ENCODE measurements around the gene LIN37.

The LIN37 gene

DNA sequence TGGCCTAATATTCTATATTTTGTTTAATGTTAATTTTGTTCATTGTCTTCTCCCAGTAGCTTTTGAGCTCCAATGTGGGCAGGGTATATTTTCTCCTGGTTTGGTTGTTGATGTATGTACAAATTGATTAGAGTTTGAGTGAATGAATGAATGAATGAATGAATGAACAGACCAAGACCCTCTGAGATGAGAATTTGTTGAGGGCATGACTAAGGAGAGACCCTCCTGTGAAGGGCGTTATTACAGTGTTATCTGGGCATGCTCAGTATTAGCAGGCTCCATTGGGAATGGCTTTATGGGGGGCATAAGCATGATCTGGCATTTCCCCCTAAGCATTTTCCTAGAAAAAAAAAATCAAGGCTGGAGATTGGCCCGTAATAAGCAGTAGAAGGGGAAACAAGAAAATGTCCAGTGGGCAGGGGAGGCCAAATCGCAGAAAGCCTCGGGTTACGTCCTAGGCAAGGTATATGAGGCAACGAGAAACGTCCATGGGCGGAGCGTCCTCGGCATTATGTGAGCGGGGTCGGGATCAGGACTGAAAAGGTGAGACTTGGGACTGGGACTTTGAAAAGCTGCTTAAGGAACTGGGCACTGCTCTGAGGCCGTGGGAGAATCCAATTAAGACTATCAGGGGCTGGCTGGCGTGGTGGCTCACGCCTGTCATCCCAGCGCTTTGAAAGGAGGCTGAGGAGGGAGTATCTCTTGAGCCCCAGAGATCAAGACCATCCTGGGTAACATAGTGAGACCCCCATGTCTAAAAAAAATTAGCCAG is 26.1 kb downstream of the LIN37 start:
- Histone ChIP-seq H3K36me3 (ENCODE audit: insufficient read depth, low read length) (no peaks in the 10 kb centered on the region), H3K9ac (ENCODE audit: low read length) (no peak overlapping the region), H3K4me1 (ENCODE audit: insufficient read depth, low read length) (peaks cover 18% of the 10 kb centered on the region), H3K9me3 (ENCODE audit: low read length) (no peaks in the 10 kb centered on the region), H3K4me3 (ENCODE audit: low read depth in 1 of 2, low read length in 2 of 2) (peak overlapping the region; percentile 30 to 61), H3K27me3 (ENCODE audit: control insufficient read depth in 1 of 2, insufficient read depth in 2 of 2, low read length in 2 of 2) (no peaks in the 10 kb centered on the region), H3K27ac (ENCODE audit: low read depth, low read length) (no peak overlapping the region)

DNA sequence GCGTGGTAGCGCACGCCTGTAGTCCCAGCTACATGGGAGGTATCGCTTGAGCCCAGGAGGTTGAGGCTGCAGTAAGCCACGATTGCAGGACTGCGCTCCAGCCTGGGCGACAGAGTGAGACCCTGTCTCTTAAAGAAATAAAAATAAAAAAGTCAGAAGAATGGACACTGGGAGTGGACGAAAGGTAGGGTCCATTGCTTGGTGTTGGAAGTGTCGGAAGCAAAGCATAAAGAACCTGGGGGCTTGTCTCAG is 26.6 kb downstream of the LIN37 start:
- Histone ChIP-seq H3K4me1 (ENCODE audit: insufficient read depth, low read length) (peaks cover 18% of the 10 kb centered on the region), H3K4me3 (ENCODE audit: low read depth in 1 of 2, low read length in 2 of 2) (peak overlapping the region; percentile 30 to 61), H3K9me3 (ENCODE audit: low read length) (no peaks in the 10 kb centered on the region), H3K27ac (ENCODE audit: low read depth, low read length) (no peak overlapping the region), H3K9ac (ENCODE audit: low read length) (no peak overlapping the region), H3K36me3 (ENCODE audit: insufficient read depth, low read length) (no peaks in the 10 kb centered on the region), H3K27me3 (ENCODE audit: control insufficient read depth in 1 of 2, insufficient read depth in 2 of 2, low read length in 2 of 2) (no peaks in the 10 kb centered on the region)

DNA sequence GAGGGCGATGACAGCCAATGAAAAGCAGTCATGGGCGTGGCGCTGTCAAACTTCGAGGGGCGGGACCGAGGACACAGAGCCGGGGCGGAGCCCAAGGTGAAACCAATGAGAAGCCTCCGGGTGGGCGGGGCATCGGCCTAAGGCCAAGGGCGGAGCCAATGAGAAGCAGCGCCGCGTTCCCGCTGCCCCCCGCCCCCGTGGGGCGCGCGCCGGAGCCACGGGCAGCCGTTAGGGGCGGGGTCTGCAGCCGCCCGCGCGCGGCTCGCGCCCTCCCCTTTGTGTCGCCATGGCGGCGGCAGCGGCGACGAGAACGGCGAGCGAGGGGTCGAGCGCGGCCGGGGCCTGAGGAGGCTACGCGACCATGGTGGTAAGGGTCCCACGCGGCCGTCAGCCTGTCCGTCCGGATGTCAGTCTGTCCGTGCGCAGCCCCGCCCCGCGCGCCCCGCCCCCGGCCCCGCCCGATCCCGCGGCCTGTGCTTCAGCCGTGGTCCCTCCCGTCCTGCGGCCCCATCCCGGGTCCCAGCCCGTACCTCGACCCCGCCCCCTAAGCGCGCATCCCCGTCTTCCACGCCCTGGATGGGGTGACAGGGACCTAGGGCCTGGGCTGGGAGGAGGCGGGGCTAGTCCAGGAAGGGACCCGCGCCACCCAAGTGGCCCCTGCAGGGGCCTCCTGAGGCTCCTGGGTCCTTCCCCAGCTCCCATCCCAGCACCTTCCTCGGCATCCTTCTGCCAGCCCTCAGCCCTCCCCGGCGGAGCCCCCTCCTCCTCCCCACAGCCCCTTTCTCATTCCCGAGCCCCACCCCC is 27.1 kb downstream of the LIN37 start, which contains the start of gene ARHGAP33:
Gene ARHGAP33, plus strand, starts transcription at position 267 of the 804 bp plus-strand sequence. Its CDS starts 95 bp downstream, at position 362.
- peaks cover 18% of the 10 kb centered on the region for H3K4me1 ChIP-seq (ENCODE audit: insufficient read depth, low read length)
- H3K9me3 ChIP-seq (ENCODE audit: low read length), result no peaks in the 10 kb centered on the region
- H3K27ac ChIP-seq (ENCODE audit: low read depth, low read length), result peak within 1 kb of the TSS; percentile 42
- H3K9ac ChIP-seq (ENCODE audit: low read length), result no peak within 1 kb of the TSS
- H3K27me3 ChIP-seq (ENCODE audit: control insufficient read depth in 1 of 2, insufficient read depth in 2 of 2, low read length in 2 of 2), result no peaks in the 10 kb centered on the region
- H3K4me3 ChIP-seq (ENCODE audit: low read depth in 1 of 2, low read length in 2 of 2), result peak within 1 kb of the TSS; percentile 61 to 70
- H3K36me3 ChIP-seq (ENCODE audit: insufficient read depth, low read length), result no peaks in the 10 kb centered on the region

DNA sequence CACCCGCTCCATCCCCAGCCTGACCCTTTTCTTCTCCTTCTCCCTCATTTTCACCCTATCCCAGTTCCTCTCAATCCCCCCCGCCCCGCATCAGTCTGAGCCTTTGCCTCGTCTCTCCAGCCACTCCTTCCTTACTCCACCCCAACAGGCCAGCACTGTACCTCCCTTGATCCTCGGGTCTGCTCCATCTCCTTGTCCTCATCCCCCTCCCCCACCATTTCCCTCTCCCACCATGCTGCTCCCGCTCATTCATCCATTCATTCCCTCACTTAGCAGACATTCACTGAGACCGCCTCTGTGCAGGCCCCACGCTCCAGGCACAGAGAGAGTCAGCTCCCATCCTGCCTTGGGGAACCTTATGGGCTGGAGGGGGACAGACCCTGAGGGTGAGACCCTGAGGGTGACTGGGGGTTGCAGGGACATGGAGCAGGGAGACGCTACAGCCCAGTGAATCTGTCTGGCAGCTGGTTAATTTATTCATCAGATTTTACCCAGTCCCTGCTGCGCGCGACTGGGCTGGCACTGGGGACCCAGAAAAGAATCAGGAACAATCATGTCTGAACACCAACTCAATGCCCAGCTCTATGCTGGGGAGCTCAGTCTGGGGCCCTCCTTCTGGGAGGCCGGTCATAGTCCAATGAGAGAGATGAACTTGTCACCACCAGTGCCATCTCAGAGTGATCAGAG is 27.9 kb downstream of the LIN37 start:
- Histone ChIP-seq H3K9me3 (ENCODE audit: low read length) (no peaks in the 10 kb centered on the region), H3K27me3 (ENCODE audit: control insufficient read depth in 1 of 2, insufficient read depth in 2 of 2, low read length in 2 of 2) (no peaks in the 10 kb centered on the region), H3K27ac (ENCODE audit: low read depth, low read length) (no peak overlapping the region), H3K4me3 (ENCODE audit: low read depth in 1 of 2, low read length in 2 of 2) (peak overlapping the region; percentile 61 to 70), H3K9ac (ENCODE audit: low read length) (no peak overlapping the region), H3K4me1 (ENCODE audit: insufficient read depth, low read length) (peaks cover 18% of the 10 kb centered on the region), H3K36me3 (ENCODE audit: insufficient read depth, low read length) (no peaks in the 10 kb centered on the region)

DNA sequence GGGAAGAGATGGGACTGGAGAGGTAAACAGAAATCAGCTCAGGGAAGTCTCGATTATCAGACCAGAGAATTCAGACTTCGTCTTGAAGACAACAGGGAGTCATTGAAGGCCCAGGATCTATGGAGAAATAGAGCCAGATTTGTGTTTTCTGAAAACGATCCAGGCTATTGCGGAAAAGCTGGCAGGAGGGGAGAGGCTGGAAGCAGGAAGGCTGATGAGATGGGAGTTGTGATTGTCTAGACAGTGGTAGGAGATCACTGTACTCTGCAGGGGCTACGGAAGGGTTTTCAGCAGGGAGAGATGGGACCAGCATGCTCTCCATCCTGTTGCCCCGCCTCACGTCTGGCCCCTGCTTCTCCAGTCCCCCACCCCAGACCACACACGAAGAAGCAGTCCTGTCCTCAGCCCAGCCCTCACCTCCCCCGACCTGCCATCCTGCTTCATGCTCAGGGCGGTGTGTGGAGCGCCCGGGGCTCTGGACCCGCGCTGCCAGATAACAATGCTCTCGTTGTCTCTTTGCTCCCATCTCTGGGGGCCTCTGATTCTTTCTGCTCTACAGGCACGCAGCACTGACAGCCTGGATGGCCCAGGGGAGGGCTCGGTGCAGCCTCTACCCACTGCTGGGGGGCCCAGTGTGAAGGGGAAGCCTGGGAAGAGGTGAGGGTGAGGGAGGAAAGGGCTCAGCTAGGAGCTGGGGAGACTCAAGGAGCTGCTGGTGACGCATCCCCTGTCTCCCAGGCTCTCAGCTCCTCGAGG is 28.9 kb downstream of the LIN37 start:
- no peak overlapping the region for H3K9ac ChIP-seq (ENCODE audit: low read length)
- H3K27ac ChIP-seq (ENCODE audit: low read depth, low read length), result no peak overlapping the region

DNA sequence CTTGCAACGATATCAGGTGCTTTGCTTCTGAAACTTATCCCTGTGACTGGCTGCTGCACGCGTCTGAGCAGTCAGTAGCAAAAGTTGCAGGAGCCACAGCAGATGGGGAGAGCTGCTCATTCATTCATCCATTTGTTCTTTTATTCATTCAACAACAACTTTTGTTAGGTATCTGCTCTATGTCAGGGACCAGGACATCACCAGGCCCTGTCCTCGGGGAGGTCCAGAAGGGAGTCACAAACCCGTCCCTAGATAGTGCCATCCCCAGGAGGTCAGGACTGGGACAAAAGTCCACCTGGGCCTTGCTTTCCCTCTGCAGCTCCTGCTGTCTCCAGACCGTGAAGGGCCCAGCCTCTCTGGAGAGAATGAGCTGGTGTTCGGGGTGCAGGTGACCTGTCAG is 29.6 kb downstream of the LIN37 start:
- Histone ChIP-seq H3K4me1 (ENCODE audit: insufficient read depth, low read length) (peaks cover 18% of the 10 kb centered on the region), H3K9me3 (ENCODE audit: low read length) (no peaks in the 10 kb centered on the region), H3K27ac (ENCODE audit: low read depth, low read length) (no peak overlapping the region), H3K36me3 (ENCODE audit: insufficient read depth, low read length) (no peaks in the 10 kb centered on the region), H3K4me3 (ENCODE audit: low read depth in 1 of 2, low read length in 2 of 2) (no peak overlapping the region), H3K27me3 (ENCODE audit: control insufficient read depth in 1 of 2, insufficient read depth in 2 of 2, low read length in 2 of 2) (no peaks in the 10 kb centered on the region), H3K9ac (ENCODE audit: low read length) (no peak overlapping the region)

More for the DNA sequence above, 28.9 kb downstream of the LIN37 start:
- no peaks in the 10 kb centered on the region for H3K27me3 ChIP-seq (ENCODE audit: control insufficient read depth in 1 of 2, insufficient read depth in 2 of 2, low read length in 2 of 2)
- no peak overlapping the region for H3K4me3 ChIP-seq (ENCODE audit: low read depth in 1 of 2, low read length in 2 of 2)
- H3K36me3 ChIP-seq (ENCODE audit: insufficient read depth, low read length), result no peaks in the 10 kb centered on the region
- peaks cover 18% of the 10 kb centered on the region for H3K4me1 ChIP-seq (ENCODE audit: insufficient read depth, low read length)
- H3K9me3 ChIP-seq (ENCODE audit: low read length), result no peaks in the 10 kb centered on the region

DNA sequence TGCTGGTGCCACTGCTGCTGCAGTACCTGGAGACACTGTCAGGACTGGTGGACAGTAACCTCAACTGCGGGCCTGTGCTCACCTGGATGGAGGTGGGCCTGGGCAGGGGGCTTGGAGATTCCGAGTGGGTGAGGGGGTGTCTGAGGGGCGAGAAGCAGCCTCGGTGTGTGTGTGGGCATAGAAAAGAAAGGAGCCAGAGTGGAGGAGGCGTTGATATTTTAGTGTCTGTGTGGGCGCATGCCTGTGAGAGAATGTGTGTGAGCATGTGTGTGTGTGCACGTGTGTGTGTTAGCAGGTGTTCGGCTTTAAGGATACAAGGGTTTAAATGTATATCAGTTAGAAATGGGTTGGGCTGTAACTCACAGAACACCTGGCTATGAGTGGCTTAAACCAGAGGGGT is 30.7 kb downstream of the LIN37 start:
- H3K36me3 ChIP-seq (ENCODE audit: insufficient read depth, low read length), result no peaks in the 10 kb centered on the region
- H3K9ac ChIP-seq (ENCODE audit: low read length), result no peak overlapping the region
- H3K27me3 ChIP-seq (ENCODE audit: control insufficient read depth in 1 of 2, insufficient read depth in 2 of 2, low read length in 2 of 2), result no peaks in the 10 kb centered on the region

DNA sequence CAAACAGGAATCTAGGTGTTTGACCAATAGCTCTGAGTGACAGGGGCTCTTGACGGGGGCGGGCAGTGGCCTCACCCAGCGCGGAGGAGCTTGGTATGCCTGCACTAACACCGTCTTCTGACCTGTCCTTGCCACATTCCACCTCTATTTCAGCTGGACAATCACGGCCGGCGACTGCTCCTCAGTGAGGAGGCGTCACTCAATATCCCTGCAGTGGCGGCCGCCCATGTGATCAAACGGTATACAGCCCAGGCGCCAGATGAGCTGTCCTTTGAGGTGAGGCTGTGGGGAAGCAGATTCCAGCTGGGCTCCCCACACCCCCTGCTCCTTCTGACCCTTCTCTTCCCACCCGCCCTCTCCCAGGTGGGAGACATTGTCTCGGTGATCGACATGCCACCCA is 31.7 kb downstream of the LIN37 start:
- no peak overlapping the region for H3K27ac ChIP-seq (ENCODE audit: low read depth, low read length)
- H3K36me3 ChIP-seq (ENCODE audit: insufficient read depth, low read length), result no peaks in the 10 kb centered on the region
- no peaks in the 10 kb centered on the region for H3K27me3 ChIP-seq (ENCODE audit: control insufficient read depth in 1 of 2, insufficient read depth in 2 of 2, low read length in 2 of 2)
- H3K9me3 ChIP-seq (ENCODE audit: low read length), result no peaks in the 10 kb centered on the region
- H3K4me3 ChIP-seq (ENCODE audit: low read depth in 1 of 2, low read length in 2 of 2), result no peak overlapping the region
- no peak overlapping the region for H3K9ac ChIP-seq (ENCODE audit: low read length)
- peaks cover 9% of the 10 kb centered on the region for H3K4me1 ChIP-seq (ENCODE audit: insufficient read depth, low read length)

More for the DNA sequence above, 30.7 kb downstream of the LIN37 start:
- Histone ChIP-seq H3K27ac (ENCODE audit: low read depth, low read length) (no peak overlapping the region), H3K4me3 (ENCODE audit: low read depth in 1 of 2, low read length in 2 of 2) (no peak overlapping the region), H3K4me1 (ENCODE audit: insufficient read depth, low read length) (peaks cover 18% of the 10 kb centered on the region), H3K9me3 (ENCODE audit: low read length) (no peaks in the 10 kb centered on the region)

DNA sequence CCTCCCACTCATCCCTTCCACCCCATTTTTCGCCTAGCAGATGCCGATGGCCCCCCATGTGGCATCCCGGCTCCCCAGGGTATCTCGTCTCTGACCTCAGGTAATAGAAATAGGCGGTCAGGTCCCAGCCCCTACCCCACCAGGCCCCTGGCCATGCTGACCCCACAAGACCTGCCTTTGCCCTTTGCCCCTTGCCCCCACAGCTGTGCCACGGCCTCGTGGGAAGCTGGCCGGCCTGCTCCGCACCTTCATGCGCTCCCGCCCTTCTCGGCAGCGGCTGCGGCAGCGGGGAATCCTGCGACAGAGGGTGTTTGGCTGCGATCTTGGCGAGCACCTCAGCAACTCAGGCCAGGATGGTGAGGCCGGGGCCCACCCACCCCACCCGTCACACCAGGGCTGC is 32.3 kb downstream of the LIN37 start:
- Histone ChIP-seq H3K4me1 (ENCODE audit: insufficient read depth, low read length) (peaks cover 8% of the 10 kb centered on the region), H3K27ac (ENCODE audit: low read depth, low read length) (no peak overlapping the region), H3K9ac (ENCODE audit: low read length) (no peak overlapping the region), H3K9me3 (ENCODE audit: low read length) (no peaks in the 10 kb centered on the region), H3K27me3 (ENCODE audit: control insufficient read depth in 1 of 2, insufficient read depth in 2 of 2, low read length in 2 of 2) (no peaks in the 10 kb centered on the region), H3K4me3 (ENCODE audit: low read depth in 1 of 2, low read length in 2 of 2) (no peak overlapping the region), H3K36me3 (ENCODE audit: insufficient read depth, low read length) (no peaks in the 10 kb centered on the region)

DNA sequence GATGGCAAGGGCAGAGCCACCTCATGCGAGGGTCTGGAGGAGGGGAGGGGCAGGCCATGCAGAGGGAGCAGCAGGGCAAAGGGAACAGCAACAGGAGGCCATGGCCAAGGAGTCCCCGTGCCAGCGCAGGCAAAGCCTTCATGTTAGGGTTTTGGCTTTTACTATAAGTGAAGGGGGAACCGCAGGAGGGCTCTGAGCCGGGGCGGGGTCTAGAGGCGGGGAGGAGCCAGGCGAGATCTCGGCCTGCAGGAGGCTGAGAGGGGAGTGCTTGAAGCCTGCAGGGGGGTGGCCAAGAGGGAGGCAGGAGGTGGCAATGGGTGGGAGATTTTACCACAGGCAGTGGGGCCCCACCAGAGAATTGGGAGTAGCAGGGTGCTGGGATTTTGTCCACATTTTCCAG is 33.3 kb downstream of the LIN37 start:
- H3K4me3 ChIP-seq (ENCODE audit: low read depth in 1 of 2, low read length in 2 of 2), result no peak overlapping the region
- H3K36me3 ChIP-seq (ENCODE audit: insufficient read depth, low read length), result no peaks in the 10 kb centered on the region
- no peaks in the 10 kb centered on the region for H3K27me3 ChIP-seq (ENCODE audit: control insufficient read depth in 1 of 2, insufficient read depth in 2 of 2, low read length in 2 of 2)
- peaks cover under 1% of the 10 kb centered on the region for H3K4me1 ChIP-seq (ENCODE audit: insufficient read depth, low read length)
- no peaks in the 10 kb centered on the region for H3K9me3 ChIP-seq (ENCODE audit: low read length)
- H3K27ac ChIP-seq (ENCODE audit: low read depth, low read length), result no peak overlapping the region
- no peak overlapping the region for H3K9ac ChIP-seq (ENCODE audit: low read length)

DNA sequence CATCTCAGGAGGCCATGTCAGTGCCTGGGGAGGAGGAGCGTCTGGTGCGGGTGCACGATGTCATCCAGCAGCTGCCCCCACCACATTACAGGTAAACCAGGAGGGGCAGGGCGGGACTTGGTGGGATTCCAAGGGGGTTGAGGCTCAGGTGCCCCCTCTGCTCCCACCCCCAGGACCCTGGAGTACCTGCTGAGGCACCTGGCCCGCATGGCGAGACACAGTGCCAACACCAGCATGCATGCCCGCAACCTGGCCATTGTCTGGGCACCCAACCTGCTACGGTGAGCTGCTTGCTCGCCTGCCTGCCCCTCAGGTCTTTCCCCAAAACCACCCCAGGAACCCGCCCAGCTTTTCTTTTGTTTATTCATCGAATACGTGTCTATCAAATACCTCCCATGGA is 34.2 kb downstream of the LIN37 start:
- Histone ChIP-seq H3K4me3 (ENCODE audit: low read depth in 1 of 2, low read length in 2 of 2) (no peak overlapping the region), H3K9ac (ENCODE audit: low read length) (no peak overlapping the region), H3K27me3 (ENCODE audit: control insufficient read depth in 1 of 2, insufficient read depth in 2 of 2, low read length in 2 of 2) (no peaks in the 10 kb centered on the region), H3K27ac (ENCODE audit: low read depth, low read length) (no peak overlapping the region), H3K36me3 (ENCODE audit: insufficient read depth, low read length) (no peaks in the 10 kb centered on the region), H3K4me1 (ENCODE audit: insufficient read depth, low read length) (no peaks in the 10 kb centered on the region), H3K9me3 (ENCODE audit: low read length) (no peaks in the 10 kb centered on the region)
